OCI-M1 (cell line): ENCODE data around the gene ECE2.

Experiments used
- DNase-seq: peaks from one replicate; lab custom pipeline; 2025; lab: John Stamatoyannopoulos, UW

ECE2 gene

GRCh38 chr3:184240384-184241140 is 35.3 kb upstream of the ECE2 start:
- peak; percentile 22 for DNase-seq

GRCh38 chr3:184241141-184241446 is 34.7 kb upstream of the ECE2 start:
- no peak for DNase-seq

- DNase-seq, result no peak
Observed at GRCh38 chr3:184241447-184242296, 34.1 kb upstream of the ECE2 start.

GRCh38 chr3:184242297-184242685 is 33.5 kb upstream of the ECE2 start:
- no peak for DNase-seq

- DNase-seq, result peak; percentile 82
Observed at GRCh38 chr3:184248454-184249411, 27.1 kb upstream of the ECE2 start, which contains the start of gene ALG3. Gene ALG3, minus strand, starts transcription at chr3:184248962. Its CDS starts 22 bp downstream, at chr3:184248940.

GRCh38 chr3:184249412-184250166 is 26.2 kb upstream of the ECE2 start, which contains the start of gene EEF1AKMT4:
Gene EEF1AKMT4, plus strand, starts transcription at chr3:184249672. Its CDS starts 23 bp downstream, at chr3:184249695.
- peak; percentile 97 for DNase-seq

GRCh38 chr3:184250167-184250828 is 25.5 kb upstream of the ECE2 start:
- peak; percentile 92 for DNase-seq

GRCh38 chr3:184255291-184256039 is 20.4 kb upstream of the ECE2 start:
- no peak for DNase-seq

GRCh38 chr3:184257083-184257915 is 18.5 kb upstream of the ECE2 start:
- no peak for DNase-seq

- no peak for DNase-seq
Observed at GRCh38 chr3:184258926-184259325, 16.9 kb upstream of the ECE2 start.

- DNase-seq, result no peak
Observed at GRCh38 chr3:184259396-184259877, 16.4 kb upstream of the ECE2 start.

- peak; percentile 12 for DNase-seq
Observed at GRCh38 chr3:184259878-184260723, 15.7 kb upstream of the ECE2 start.

- no peak for DNase-seq
Observed at GRCh38 chr3:184260724-184261269, 15.0 kb upstream of the ECE2 start.

GRCh38 chr3:184261270-184261853 is 14.5 kb upstream of the ECE2 start, which contains the start of gene CAMK2N2:
Gene CAMK2N2, minus strand, starts transcription at chr3:184261553. Its CDS starts 268 bp downstream, at chr3:184261285.
- DNase-seq, result peak; percentile 39

GRCh38 chr3:184261854-184262763 is 13.7 kb upstream of the ECE2 start:
- DNase-seq, result peak; percentile 7

GRCh38 chr3:184262764-184263179 is 13.1 kb upstream of the ECE2 start:
- no peak for DNase-seq
